Loucy (cell line): ENCODE results near the gene FBXW12.

Source experiments
- H2AFZ ChIP-seq: fragments of 200-600 bp; sonication (generic); 2 replicates; pipeline ENCODE4 v1.6.0; 2016; ENCODE audit warnings: antibody characterized with exemption, mild to moderate bottlenecking, low read length, moderate library complexity
- H3F3A ChIP-seq: fragments of 200-600 bp; 2 replicates; pipeline ENCODE4 v1.6.0; 2016; ENCODE audit warnings: antibody characterized with exemption, low read depth, mild to moderate bottlenecking
- H3K27me3 ChIP-seq: fragments of 200-600 bp; sonication (generic); 2 replicates; pipeline ENCODE4 v1.6.1; 2014; ENCODE audit warnings: low read length, mild to moderate bottlenecking; ENCODE audit not compliant: insufficient read depth, poor library complexity, severe bottlenecking
- H3K36me3 ChIP-seq: fragments of 200-600 bp; sonication (generic); 2 replicates; pipeline ENCODE4 v1.6.1; 2016; ENCODE audit warnings: low read length; ENCODE audit not compliant: insufficient read depth
- H3K4me1 ChIP-seq: fragments of 200-600 bp; sonication (generic); 2 replicates; pipeline ENCODE4 v1.5.1; 2014; ENCODE audit warnings: low read length, mild to moderate bottlenecking; ENCODE audit not compliant: insufficient read depth, poor library complexity, severe bottlenecking
- H3K4me2 ChIP-seq: fragments of 200-600 bp; sonication (generic); 2 replicates; pipeline ENCODE4 v1.6.0; 2014; ENCODE audit warnings: antibody characterized with exemption, low read length, low read depth, mild to moderate bottlenecking; ENCODE audit not compliant: poor library complexity, severe bottlenecking
- H3K4me3 ChIP-seq: fragments of 200-600 bp; sonication (generic); 2 replicates; pipeline ENCODE4 v1.5.1; 2014; ENCODE audit warnings: low read length, mild to moderate bottlenecking, mixed read lengths; ENCODE audit not compliant: poor library complexity, severe bottlenecking
- H3K79me2 ChIP-seq: fragments of 200-600 bp; sonication (generic); 2 replicates; pipeline ENCODE4 v1.6.1; 2014; ENCODE audit warnings: low read length; ENCODE audit not compliant: insufficient read depth
- H3K9ac ChIP-seq: fragments of 200-600 bp; sonication (generic); 2 replicates; pipeline ENCODE4 v1.6.0; 2014; ENCODE audit warnings: mild to moderate bottlenecking, low read depth, low read length, moderate library complexity; ENCODE audit not compliant: poor library complexity, severe bottlenecking
- H3K9me2 ChIP-seq: fragments of 200-600 bp; sonication (generic); replicated peaks from 2 replicates; pipeline ENCODE4 v1.6.1; 2016; ENCODE audit warnings: low read depth, low read length, mixed read lengths
- H3K9me3 ChIP-seq: fragments of 200-600 bp; sonication (generic); 2 replicates; pipeline ENCODE4 v1.6.1; 2014; ENCODE audit warnings: mild to moderate bottlenecking, antibody characterized with exemption, low read length, low read depth; ENCODE audit not compliant: insufficient read depth
- H4K20me1 ChIP-seq: fragments of 200-600 bp; sonication (generic); 2 replicates; pipeline ENCODE4 v1.6.0; 2014; ENCODE audit warnings: antibody characterized with exemption, low read length, mild to moderate bottlenecking; ENCODE audit not compliant: insufficient read depth, poor library complexity, severe bottlenecking
- EZH2phosphoT487 ChIP-seq: fragments of 200-600 bp; IDR thresholded peaks from 2 replicates; pipeline ENCODE4 v1.6.1; 2018; ENCODE audit warnings: antibody characterized with exemption, mild to moderate bottlenecking, moderate library complexity, borderline replicate concordance
- TF ChIP-seq, protein P1 (sequence below): fragments of 200-600 bp; sonication (generic); conservative IDR thresholded peaks from 2 replicates; pipeline ENCODE4 v1.5.1; 2014; ENCODE audit warnings: mild to moderate bottlenecking, antibody characterized with exemption, low read length

FBXW12 gene

DNA sequence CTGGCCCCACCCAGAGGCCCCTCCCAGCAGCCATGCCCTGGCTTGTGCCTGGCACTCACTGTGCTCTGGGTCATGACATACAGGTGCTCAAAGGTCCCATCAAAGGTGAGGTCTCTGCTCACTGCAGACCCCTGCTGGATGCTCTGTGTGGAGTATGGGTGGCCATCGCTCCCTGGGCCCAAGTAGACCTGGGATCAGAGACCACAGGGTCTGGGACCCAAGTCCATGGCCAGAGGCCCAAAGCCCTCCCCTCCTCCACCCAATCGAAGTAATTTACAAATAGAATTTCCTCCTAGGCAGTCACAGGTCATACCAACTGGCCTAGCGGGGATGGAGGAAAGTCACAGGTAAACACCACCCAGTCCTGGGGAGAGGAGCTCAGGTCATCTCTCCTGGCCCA, 50.3 kb downstream of the FBXW12 start:
- Histone ChIP-seq H3K9me2 (no peaks in the 10 kb centered on the region), H3K4me3 (no peak overlapping the region), H3K36me3 (peaks cover 30% of the 10 kb centered on the region; the same call in 1 of the 2 replicates), H3K4me2 (no peak overlapping the region), H3K9me3 (no peaks in the 10 kb centered on the region), H2AFZ (no peak overlapping the region), H3K79me2 (peaks cover 57% of the 10 kb centered on the region), H3K27me3 (no peaks in the 10 kb centered on the region), H3F3A (no peaks in the 10 kb centered on the region), H3K4me1 (peaks cover 25% of the 10 kb centered on the region), H3K9ac (no peak overlapping the region), H4K20me1 (peaks cover 21% of the 10 kb centered on the region)
- TF ChIP-seq, protein P1, sequence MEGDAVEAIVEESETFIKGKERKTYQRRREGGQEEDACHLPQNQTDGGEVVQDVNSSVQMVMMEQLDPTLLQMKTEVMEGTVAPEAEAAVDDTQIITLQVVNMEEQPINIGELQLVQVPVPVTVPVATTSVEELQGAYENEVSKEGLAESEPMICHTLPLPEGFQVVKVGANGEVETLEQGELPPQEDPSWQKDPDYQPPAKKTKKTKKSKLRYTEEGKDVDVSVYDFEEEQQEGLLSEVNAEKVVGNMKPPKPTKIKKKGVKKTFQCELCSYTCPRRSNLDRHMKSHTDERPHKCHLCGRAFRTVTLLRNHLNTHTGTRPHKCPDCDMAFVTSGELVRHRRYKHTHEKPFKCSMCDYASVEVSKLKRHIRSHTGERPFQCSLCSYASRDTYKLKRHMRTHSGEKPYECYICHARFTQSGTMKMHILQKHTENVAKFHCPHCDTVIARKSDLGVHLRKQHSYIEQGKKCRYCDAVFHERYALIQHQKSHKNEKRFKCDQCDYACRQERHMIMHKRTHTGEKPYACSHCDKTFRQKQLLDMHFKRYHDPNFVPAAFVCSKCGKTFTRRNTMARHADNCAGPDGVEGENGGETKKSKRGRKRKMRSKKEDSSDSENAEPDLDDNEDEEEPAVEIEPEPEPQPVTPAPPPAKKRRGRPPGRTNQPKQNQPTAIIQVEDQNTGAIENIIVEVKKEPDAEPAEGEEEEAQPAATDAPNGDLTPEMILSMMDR, result 0 out of 2 replicates have a peak, but pooled peaks have one; percentile 23
- no peak for TF ChIP-seq EZH2phosphoT487

DNA sequence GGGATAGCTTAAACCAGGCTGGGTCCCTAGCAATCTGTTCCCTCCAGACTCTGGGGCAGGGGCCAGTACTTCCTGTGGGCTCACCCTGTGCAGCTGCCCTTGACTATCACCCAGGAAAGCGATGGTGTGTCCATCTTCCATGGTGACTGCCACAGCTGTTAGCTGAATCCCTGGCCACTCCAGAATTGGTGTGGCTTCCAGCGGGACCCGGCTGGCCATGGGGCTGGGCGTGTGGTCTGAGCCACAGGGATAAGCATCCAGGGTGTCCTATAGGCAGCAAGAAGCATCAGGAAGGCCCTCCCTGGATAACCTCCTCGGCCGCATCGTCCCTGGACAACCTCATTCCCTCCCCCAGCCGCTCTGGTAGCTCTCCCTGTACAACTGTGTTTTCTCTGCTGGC, 50.7 kb downstream of the FBXW12 start:
- no peak overlapping the region for H3K9ac ChIP-seq
- H3K9me2 ChIP-seq, result no peaks in the 10 kb centered on the region
- peaks cover 26% of the 10 kb centered on the region; the same call in 1 of the 2 replicates for H3K36me3 ChIP-seq
- no peaks in the 10 kb centered on the region for H3K9me3 ChIP-seq
- peaks cover 21% of the 10 kb centered on the region for H4K20me1 ChIP-seq
- H3K79me2 ChIP-seq, result peaks cover 61% of the 10 kb centered on the region
- peaks cover 29% of the 10 kb centered on the region for H3K4me1 ChIP-seq
- no peak overlapping the region for H3K4me3 ChIP-seq
- H3F3A ChIP-seq, result no peaks in the 10 kb centered on the region
- TF ChIP-seq, protein P1, result no peak
- no peak for TF ChIP-seq EZH2phosphoT487
- H3K27me3 ChIP-seq, result no peaks in the 10 kb centered on the region
- H2AFZ ChIP-seq, result no peak overlapping the region
- H3K4me2 ChIP-seq, result no peak overlapping the region

DNA sequence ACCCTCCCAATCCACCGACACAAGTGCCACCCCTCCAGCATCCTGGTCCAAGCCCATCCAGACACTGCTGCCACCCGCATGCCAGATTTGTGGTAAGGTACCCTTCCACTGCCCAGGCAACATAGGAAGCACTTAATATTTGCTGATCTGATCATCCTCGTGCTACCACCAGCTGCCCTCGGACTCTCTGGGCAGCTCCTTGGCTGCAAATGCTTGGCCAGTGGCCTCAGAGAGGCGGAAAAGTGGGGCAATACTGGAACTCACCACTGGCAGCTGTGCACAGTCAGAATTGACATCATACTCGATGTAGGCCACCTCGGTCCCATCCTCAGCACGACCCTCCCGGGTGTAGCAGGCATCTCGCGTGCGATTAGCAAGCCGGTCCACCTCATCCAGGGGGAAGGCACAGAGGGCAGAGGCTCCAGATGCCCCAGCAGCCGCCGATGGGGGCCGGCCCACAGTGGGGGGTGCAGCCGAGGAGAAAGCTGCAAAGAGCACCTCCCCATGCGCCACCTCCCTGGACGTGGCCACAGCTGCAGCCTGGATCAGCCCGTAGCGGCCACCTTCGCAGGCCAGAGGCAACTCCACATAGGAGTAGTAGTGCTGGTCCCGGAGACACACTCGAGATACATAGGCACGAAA, 51.3 kb downstream of the FBXW12 start:
- H2AFZ ChIP-seq, result no peak overlapping the region
- H3K4me1 ChIP-seq, result peaks cover 36% of the 10 kb centered on the region
- H3K79me2 ChIP-seq, result peaks cover 68% of the 10 kb centered on the region
- H3K9ac ChIP-seq, result no peak overlapping the region
- H3K4me2 ChIP-seq, result no peak overlapping the region
- H4K20me1 ChIP-seq, result peaks cover 28% of the 10 kb centered on the region
- H3K27me3 ChIP-seq, result no peaks in the 10 kb centered on the region
- TF ChIP-seq, protein P1, result no peak
- no peak for TF ChIP-seq EZH2phosphoT487
- no peaks in the 10 kb centered on the region for H3K9me2 ChIP-seq
- no peaks in the 10 kb centered on the region for H3K9me3 ChIP-seq
- H3F3A ChIP-seq, result no peaks in the 10 kb centered on the region
- H3K36me3 ChIP-seq, result peaks cover 19% of the 10 kb centered on the region; the same call in 1 of the 2 replicates
- H3K4me3 ChIP-seq, result no peak overlapping the region
